HT-29 (cell line): ENCODE measurements around the gene CDNF. TPM values are rescaled to one million over a fixed set of nuclear protein-coding genes. Genes with fewer than 3 reads are reported as not detected.

ENCODE experiments used
- DNase-seq: peaks from one replicate; pipeline ENCODE4 v3.0.0-alpha.2; 2015; ENCODE audit warnings: low spot score
- total RNA-seq: library from RNA; depleted of rRNA; stranded (reverse); fragments of >200 nt; shearing (Covaris generic); gene quantifications from 2 replicates; pipeline ENCODE4 v1.2.3, GENCODE V29; 2014; rRNA removed

Gene CDNF
- total RNA-seq, 1 experiment from 2014 or later = not detected

DNA sequence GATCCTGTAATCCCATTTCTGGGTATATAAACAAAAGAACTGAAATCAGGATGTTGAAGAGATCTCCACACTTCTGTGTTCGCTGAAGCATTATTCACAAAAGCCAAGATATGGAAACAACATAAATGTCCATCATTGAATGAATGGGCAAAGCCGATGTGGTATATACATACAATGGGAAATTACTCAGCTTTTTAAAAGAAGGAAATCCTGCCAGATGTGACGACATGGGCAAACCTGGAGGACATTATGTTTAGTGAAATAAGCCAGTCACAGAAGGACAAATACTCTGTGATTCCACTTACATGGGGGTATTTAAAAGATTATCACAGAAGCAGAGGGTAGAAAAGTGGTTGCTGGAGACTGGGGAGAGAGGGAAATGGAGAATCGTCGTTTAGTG lies 39.2 kb downstream of the CDNF start:
- DNase-seq = no peak

DNA sequence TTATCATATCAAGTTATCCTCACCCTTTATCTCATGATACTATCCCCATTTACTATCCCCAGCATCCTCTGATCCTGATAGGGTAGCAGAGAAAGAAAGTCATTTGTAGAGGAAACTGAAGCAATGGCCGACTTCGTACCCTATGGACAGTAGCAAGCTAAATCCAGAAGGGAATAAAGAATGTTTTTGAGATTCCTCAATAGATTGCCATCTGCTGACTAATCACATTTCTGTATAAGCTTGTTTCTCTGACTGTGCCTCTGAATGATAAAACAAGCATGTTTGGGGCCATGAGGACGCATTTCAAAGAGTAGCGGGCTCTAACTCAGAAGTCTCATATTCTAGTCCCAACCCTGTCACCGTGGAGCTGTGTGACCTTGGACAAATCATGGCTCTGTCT lies 49.9 kb downstream of the CDNF start:
- DNase-seq = no peak

DNA sequence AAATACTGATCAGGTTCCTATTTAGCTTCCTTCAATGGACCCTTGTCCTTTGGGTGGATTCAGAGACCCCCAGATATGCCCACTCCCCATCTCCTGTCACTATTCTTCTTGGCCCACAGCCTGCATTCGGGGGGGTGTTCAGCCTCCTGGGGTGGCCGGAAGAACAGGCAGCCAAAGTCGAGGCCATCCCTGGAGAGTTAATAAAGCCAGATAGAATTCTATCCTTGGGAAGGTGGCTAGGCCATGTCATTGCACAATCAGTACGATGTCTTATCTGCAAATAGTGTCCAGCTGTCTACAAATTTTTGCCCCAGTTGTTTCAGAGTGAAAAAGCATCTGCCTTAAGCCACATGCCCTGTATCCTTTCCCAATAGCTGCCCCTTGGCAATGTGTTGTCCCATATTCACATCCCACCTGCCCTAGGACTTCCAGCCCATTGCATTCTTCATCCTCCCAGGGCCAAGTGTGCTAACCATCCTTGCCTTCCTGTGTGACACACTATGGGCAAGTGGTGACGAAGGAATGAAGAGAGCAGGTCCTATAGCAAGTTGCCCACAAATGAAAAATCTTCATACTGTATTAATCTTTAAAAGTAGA lies 53.3 kb downstream of the CDNF start:
- DNase-seq = no peak

DNA sequence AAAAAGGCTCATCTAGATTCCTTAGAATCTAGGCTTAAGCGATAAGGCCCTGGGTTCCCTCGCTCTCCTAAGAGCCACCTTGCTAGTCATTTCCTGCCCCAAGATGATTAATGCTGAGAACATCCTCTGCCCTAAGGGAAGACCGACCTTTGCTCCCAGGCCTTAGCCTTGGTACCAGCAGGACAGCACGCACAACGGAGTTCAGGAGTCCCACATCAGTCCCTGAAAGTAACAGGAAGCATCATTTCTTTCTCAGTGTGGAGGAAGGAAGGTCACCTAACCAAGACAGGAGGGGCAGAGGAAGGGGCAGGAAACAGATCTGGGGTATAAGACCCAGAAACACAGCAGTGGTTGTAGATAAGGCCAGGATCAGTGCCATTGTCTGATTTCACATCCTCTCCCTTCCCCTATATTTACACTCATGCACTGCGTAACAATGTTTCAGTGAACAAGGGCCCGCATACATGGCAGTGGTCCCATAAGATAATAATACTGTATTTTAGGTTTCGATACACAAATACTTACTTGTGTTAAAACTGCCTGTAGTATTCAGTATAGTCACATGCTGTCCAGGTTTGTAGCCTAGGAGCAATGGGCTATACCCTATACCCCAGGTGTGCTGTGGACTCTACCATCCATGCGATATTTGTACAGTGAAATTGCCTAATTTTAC lies 55.0 kb downstream of the CDNF start:
- DNase-seq = peak; percentile 90

DNA sequence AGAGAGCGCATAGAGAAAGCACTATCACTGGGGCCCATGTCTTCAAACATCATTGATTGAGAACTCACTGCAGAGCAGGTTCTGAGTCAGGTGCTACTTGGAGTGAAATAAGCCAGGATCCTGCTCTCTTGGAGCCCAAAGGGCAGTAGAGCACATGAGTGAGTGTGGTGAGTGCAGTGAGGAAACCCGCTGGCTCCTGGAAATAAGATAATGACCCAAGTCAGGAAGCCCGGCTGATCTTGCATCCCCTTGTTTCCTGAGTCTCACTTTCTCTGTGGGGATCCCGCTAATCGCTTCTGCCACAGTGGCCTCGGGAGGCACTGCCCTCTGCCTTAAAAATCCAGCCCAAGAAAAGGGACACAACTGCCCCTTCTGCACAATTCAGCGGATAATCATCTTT lies 56.1 kb downstream of the CDNF start:
- no peak for DNase-seq

DNA sequence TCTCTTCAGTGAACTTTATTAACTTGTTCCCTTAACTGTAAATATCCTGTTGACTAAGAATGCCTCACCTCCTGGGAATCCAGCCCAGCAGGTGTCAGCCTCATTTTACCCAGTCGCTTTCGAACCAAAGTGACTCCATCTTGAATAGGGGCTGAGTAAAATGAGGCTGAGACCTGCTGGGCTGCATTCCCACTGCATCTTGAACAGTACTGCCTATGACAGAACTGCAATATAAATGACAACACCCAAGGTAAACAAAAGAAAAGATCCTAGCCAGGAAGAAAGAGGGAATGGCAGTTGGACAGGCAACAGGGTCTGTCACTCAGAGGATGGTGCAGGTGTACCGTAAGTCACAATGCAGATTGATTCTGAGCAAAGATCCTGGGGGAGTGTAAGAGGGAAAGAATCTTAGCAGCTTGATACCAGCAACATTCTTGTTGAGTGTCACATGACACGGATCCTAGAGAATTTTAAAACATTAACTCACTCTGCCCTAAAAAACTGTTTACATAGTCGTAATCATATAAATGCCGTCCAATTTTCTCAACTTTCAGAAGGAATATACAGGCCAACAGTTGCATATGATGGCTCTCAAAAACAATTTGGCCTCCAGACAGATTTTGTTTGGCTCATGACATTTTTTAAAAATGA lies 58.7 kb downstream of the CDNF start:
- peak; percentile 40 for DNase-seq

DNA sequence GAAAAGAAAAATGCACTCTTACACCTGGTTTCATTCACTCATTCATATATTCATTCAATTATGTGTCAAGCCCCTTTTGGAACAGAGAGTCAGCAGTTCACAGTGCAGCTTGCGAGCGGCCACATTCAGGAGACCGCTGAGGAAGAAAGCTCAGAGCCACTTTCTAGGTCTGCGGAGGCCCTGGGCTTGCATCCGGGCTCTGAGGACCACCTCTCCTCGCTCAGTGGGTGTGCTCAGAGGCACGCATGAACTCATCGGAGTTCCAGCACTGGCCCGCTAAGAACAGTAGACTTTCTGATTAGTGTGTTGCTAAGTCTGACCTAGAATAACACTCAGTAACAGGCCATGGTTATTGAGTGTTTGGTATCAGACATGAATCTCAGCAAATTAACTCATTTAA lies 61.3 kb downstream of the CDNF start:
- no peak for DNase-seq

DNA sequence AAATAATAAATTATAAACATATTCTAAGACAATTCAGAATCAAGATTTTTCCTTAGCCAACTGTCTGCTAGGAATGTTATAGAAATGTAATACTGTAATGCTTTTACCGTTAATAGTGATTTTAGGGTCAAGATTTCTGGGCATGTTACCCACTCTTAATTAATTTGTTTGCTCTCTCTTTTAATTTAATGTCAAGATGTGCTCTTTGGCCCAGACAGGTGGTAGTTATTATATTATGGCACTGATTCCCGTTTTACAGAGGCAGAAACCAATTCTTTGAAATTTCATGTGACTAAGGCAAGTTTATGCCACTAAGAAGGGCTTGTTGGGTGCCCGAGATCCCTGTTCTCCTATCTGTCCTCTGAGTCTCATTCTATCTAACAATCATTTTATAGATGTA lies 62.2 kb downstream of the CDNF start:
- DNase-seq = no peak

DNA sequence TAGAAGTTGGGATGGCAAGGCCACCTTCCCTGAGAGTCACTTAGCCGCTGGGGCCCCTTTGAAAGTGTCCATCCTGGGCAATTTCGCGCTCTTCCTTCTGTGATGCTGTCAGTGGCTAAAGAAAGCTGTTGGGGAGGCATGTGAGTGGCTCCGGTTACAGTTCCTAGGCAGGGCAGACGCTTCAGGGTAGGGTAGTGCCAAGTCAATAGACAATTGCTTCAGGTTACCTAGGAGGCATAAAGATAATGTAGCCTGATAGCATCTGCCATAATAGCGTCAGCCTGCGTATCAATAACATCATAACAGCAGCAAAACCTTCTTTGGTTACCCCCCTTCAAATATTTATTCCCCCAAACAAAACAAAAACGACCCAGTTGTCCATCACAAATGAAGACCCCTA lies 63.0 kb downstream of the CDNF start, which contains the start of gene FAM107B:
Gene FAM107B, minus strand, starts transcription at position 101 of the 400 bp plus-strand sequence. CDS start 234 bp downstream, outside the sequence.
- no peak for DNase-seq

DNA sequence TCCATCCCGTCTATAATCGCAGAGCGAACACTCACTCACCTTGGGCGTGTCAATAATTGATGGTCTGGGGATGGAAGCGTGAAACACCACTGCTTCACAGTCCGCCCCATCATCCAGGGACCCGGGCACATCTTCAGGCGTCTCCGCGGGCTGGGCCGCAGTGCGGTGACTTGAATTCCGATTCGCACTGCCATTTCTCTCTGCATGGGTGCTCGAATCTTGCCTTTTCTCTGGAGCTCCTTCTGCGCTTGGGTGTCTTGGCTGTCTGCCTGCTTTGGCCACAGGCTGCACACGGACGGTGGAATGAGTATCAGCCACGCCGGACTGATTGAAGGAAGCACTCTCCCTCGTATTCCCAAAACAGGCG lies 63.6 kb downstream of the CDNF start:
- DNase-seq = no peak

DNA sequence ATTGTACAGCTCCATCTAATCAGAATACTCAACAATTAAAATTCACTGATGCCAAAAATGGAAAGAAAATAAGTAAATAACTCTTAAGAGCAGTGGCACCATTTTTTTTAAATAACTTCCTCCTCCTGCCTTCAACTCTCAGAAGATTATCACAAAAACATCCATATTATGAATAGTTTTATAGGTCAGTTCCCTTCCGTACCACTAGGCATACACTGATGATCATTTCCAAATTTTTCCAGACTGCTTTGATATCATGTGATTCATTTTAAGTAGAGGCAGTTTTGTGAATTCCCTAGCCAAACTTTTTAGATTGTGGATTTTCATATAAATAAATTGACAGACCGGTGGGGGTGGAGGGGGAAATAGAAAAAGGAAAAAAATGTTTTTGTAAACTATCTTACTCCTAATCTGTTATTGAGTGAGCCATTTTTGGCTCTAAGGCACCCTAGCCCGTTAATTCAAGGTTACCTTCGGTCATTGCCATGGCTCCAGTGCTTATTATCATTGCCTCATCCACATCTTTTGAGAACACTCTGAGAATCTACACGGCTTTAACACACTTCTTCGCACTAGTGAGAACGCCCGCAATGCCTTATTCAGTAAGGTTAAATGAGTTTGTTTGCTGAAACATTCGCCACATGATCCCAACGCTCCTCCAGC lies 64.2 kb downstream of the CDNF start:
- no peak for DNase-seq

DNA sequence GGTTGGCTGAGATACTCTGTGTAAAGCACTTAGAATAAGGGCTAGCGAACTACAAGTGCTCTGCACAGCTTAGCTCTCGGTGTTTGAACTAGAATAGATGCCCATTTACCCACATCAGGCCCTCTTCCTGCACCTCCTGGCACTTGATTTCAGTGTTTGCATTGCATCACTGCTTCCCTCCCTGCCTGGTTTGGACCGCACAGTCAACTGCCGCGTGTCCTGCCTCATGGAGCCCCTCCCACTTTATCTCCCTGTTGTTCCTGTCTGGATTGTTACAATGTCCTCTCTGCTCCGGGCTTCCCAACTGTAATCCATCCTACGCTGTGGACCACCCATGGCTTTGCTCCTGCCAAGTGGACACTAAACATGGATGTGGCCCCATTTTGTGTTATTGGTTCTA lies 65.4 kb downstream of the CDNF start:
- no peak for DNase-seq

DNA sequence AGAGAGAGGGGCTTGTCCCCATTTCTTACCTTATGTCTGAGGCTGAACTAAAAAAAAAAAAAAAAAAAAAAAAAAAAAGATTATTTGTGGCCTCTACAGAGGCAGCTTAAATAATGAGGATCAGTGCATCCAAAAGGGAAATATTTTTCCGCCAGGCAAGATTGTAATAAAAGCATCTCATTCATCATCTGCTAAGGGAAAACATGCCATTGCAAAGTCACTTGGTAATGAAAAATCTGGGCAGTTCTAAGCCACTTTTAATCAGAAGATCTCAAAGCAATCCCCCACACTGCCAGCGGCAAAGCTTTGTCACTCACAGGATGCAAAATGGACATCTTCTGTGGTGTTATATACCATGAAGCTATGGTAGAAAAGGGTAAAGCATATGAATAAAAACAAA lies 66.9 kb downstream of the CDNF start:
- no peak for DNase-seq

Other genes with a start within 250 kb of the CDNF start
- gene FAM107B, start 63.1 kb downstream of the CDNF start, total RNA-seq = 11.0 and 14.1 TPM in 2 replicates
- gene HSPA14, start 269 bp upstream of the CDNF start, total RNA-seq = 15.1 and 21.6 TPM in 2 replicates
- gene MSANTD7, start 269 bp upstream of the CDNF start, total RNA-seq = 16.7 and 23.9 TPM in 2 replicates
- 8.2 and 11.8 TPM in 2 replicates for gene SUV39H2, start 40.8 kb upstream of the CDNF start, total RNA-seq
- gene DCLRE1C, start 116.1 kb upstream of the CDNF start, total RNA-seq = 6.7 and 8.6 TPM in 2 replicates
- not detected in 2 replicates for gene MEIG1, start 121.4 kb upstream of the CDNF start, total RNA-seq
- not detected in 2 replicates for gene OLAH, start 205.9 kb upstream of the CDNF start, total RNA-seq